Uterus (tissue), 2 donors: ENCODE results near the gene PRPF40A.
"Not testable (repeated sequence)": the region's sequence is repeated elsewhere in the genome, so short reads cannot be mapped to it uniquely, and the experiment has no call there.

Source experiments
- POLR2A ChIP-seq, 2 donors: fragments of 450-650 bp; IDR thresholded peaks; one replicate each; pipeline ENCODE4 v1.6.1; 2016; ENCODE audit warnings: antibody characterized with exemption in 2 of 2, mild to moderate bottlenecking in 1 of 2, moderate library complexity in 1 of 2
- TF ChIP-seq, protein P1 (sequence below), 4 experiments: fragments of 200-600 bp in 2 of 4; fragments of 450-650 bp in 2 of 4; sonication (generic) in 2 of 4; IDR thresholded peaks; one replicate each; pipeline ENCODE4 v1.5.1; 2016 to 2019; ENCODE audit warnings: antibody characterized with exemption in 4 of 4, mild to moderate bottlenecking in 2 of 4, moderate library complexity in 1 of 4

- TF ChIP-seq, protein P1, sequence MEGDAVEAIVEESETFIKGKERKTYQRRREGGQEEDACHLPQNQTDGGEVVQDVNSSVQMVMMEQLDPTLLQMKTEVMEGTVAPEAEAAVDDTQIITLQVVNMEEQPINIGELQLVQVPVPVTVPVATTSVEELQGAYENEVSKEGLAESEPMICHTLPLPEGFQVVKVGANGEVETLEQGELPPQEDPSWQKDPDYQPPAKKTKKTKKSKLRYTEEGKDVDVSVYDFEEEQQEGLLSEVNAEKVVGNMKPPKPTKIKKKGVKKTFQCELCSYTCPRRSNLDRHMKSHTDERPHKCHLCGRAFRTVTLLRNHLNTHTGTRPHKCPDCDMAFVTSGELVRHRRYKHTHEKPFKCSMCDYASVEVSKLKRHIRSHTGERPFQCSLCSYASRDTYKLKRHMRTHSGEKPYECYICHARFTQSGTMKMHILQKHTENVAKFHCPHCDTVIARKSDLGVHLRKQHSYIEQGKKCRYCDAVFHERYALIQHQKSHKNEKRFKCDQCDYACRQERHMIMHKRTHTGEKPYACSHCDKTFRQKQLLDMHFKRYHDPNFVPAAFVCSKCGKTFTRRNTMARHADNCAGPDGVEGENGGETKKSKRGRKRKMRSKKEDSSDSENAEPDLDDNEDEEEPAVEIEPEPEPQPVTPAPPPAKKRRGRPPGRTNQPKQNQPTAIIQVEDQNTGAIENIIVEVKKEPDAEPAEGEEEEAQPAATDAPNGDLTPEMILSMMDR (IDR thresholded peaks at IDR 0.05) = not testable (repeated sequence)
- not testable (repeated sequence) for TF ChIP-seq POLR2A (IDR thresholded peaks at IDR 0.05)
These were observed 22.4 kb upstream of the PRPF40A start for GRCh38 chr2:152739705-152740104.
